GM23248 (cell line): ENCODE results near the gene DROSHA. TPM values are rescaled to one million over a fixed set of nuclear protein-coding genes. Genes with fewer than 3 reads are reported as not detected.
A peak's percentile ranks its signal among the peaks of the same experiment; 100 is the strongest.

ENCODE experiments used
- DNase-seq: peaks from one replicate; pipeline ENCODE4 v3.0.0-alpha.2; 2015
- H2AFZ ChIP-seq: fragments of 200-600 bp; sonication (generic); 2 replicates; pipeline ENCODE4 v1.6.1; 2016; ENCODE audit warnings: antibody characterized with exemption
- H3F3A ChIP-seq: fragments of 200-600 bp; sonication (generic); 2 replicates; pipeline ENCODE4 v1.6.1; 2016; ENCODE audit warnings: mild to moderate bottlenecking, antibody characterized with exemption, mixed run types; ENCODE audit not compliant: insufficient read depth
- H3K27ac ChIP-seq: fragments of 200-600 bp; sonication (generic); 2 replicates; pipeline ENCODE4 v1.5.1; 2016; ENCODE audit warnings: mild to moderate bottlenecking
- H3K27me3 ChIP-seq: fragments of 200-600 bp; sonication (generic); replicated peaks from 2 replicates; pipeline ENCODE4 v1.6.1; 2016; ENCODE audit warnings: mild to moderate bottlenecking; ENCODE audit not compliant: insufficient read depth
- H3K36me3 ChIP-seq: fragments of 200-600 bp; sonication (generic); 2 replicates; pipeline ENCODE4 v1.6.1; 2016; ENCODE audit warnings: low read depth, mild to moderate bottlenecking
- H3K4me1 ChIP-seq: fragments of 200-600 bp; sonication (generic); 2 replicates; pipeline ENCODE4 v1.6.1; 2016; ENCODE audit warnings: mild to moderate bottlenecking; ENCODE audit not compliant: insufficient read depth
- H3K4me2 ChIP-seq: fragments of 200-600 bp; sonication (generic); one replicate; pipeline ENCODE4 v1.6.1; 2016; ENCODE audit warnings: mild to moderate bottlenecking; ENCODE audit not compliant: unreplicated experiment
- H3K4me3 ChIP-seq: fragments of 200-600 bp; sonication (generic); 2 replicates; pipeline ENCODE4 v1.5.1; 2016; ENCODE audit warnings: mild to moderate bottlenecking
- H3K79me2 ChIP-seq: fragments of 200-600 bp; sonication (generic); 2 replicates; pipeline ENCODE4 v1.6.1; 2016; ENCODE audit warnings: mild to moderate bottlenecking; ENCODE audit not compliant: insufficient read depth
- H3K9ac ChIP-seq: fragments of 200-600 bp; sonication (generic); 2 replicates; pipeline ENCODE4 v1.6.1; 2016; ENCODE audit warnings: mild to moderate bottlenecking
- H3K9me2 ChIP-seq: fragments of 200-600 bp; sonication (generic); 2 replicates; pipeline ENCODE4 v1.6.1; 2016; ENCODE audit warnings: mixed run types, mild to moderate bottlenecking, moderate library complexity; ENCODE audit not compliant: insufficient read depth
- H3K9me3 ChIP-seq: fragments of 200-600 bp; sonication (generic); one replicate; pipeline ENCODE4 v1.6.1; 2017; ENCODE audit warnings: low read depth
- H4K20me1 ChIP-seq: fragments of 200-600 bp; sonication (generic); 2 replicates; pipeline ENCODE4 v1.6.0; 2016; ENCODE audit not compliant: insufficient read depth
- EZH2 ChIP-seq: fragments of 200-600 bp; sonication (generic); IDR thresholded peaks from 2 replicates; pipeline ENCODE4 v1.6.1; 2018; ENCODE audit warnings: antibody characterized with exemption, mild to moderate bottlenecking; ENCODE audit not compliant: insufficient read depth, poor library complexity, severe bottlenecking
- EZH2phosphoT487 ChIP-seq: fragments of 200-600 bp; sonication (generic); IDR thresholded peaks from 2 replicates; pipeline ENCODE4 v1.6.1; 2018; ENCODE audit warnings: antibody characterized with exemption, moderate library complexity, mild to moderate bottlenecking, low read depth; ENCODE audit not compliant: insufficient read depth
- WGBS, 2 experiments: methylation state at CpG; one replicate each; pipeline ENCODE4 v1.1.6; 2015 to 2017; ENCODE audit warnings: low lambda C conversion rate in 2 of 2, low coverage in 1 of 2; ENCODE audit errors: missing lambda C conversion rate in 2 of 2; 5-methylcytosine and 5-hydroxymethylcytosine counted together
- in situ Hi-C: fragments of 300-500 bp; cut with MboI; formaldehyde crosslinking; loops from 2 replicates; pipeline ENCODE4 v1.15.0; 2020
- polyA plus RNA-seq: library from polyadenylated mRNA; unstranded; fragments of >200 nt; fragmentation: Nextera tagmentation; extraction: Ambion mirVana; gene quantifications from 2 replicates; pipeline ENCODE4 v1.2.1, GENCODE V29; 2016
- total RNA-seq: library from RNA; depleted of rRNA; stranded (reverse); fragments of >200 nt; shearing (Covaris generic); gene quantifications from 2 replicates; pipeline ENCODE4 v1.2.3, GENCODE V29; 2014

The DROSHA gene
- total and polyA plus RNA-seq, 2 experiments from 2014 or later: 26.0 to 28.7 TPM

GRCh38 chr5:31563216-31563615 lies 31.3 kb upstream of the DROSHA start:
- in situ Hi-C loops: no loop called here
- H3K4me3 ChIP-seq: no peak overlapping the region
- no peaks in the 10 kb centered on the region for H3K36me3 ChIP-seq
- no peaks in the 10 kb centered on the region for H3K79me2 ChIP-seq
- no peaks in the 10 kb centered on the region for H3F3A ChIP-seq
- H2AFZ ChIP-seq: no peak overlapping the region
- no peaks in the 10 kb centered on the region for H3K9me3 ChIP-seq
- no peak for DNase-seq
- H3K9me2 ChIP-seq: no peaks in the 10 kb centered on the region
- 59 to 63% methylated on average over 4 of the region's 4 CpGs for WGBS, 2 experiments
- no peak overlapping the region for H3K9ac ChIP-seq
- no peak overlapping the region for H3K27ac ChIP-seq
- H3K27me3 ChIP-seq: no peaks in the 10 kb centered on the region
- TF ChIP-seq EZH2phosphoT487 (no peak), EZH2 (no peak)
- H3K4me2 ChIP-seq: no peak overlapping the region
- H4K20me1 ChIP-seq: no peaks in the 10 kb centered on the region
- no peaks in the 10 kb centered on the region for H3K4me1 ChIP-seq

- no peak for TF ChIP-seq EZH2phosphoT487
- Histone ChIP-seq H3K27me3 (no peaks in the 10 kb centered on the region), H3F3A (no peaks in the 10 kb centered on the region), H3K79me2 (no peaks in the 10 kb centered on the region), H4K20me1 (no peaks in the 10 kb centered on the region), H3K4me3 (no peak overlapping the region), H3K9ac (no peak overlapping the region), H3K4me1 (no peaks in the 10 kb centered on the region), H3K27ac (no peak overlapping the region), H3K9me2 (no peaks in the 10 kb centered on the region), H3K4me2 (no peak overlapping the region), H2AFZ (no peak overlapping the region), H3K9me3 (no peaks in the 10 kb centered on the region), H3K36me3 (no peaks in the 10 kb centered on the region; the same call in 1 of the 2 replicates)
- 4 to 5% methylated on average over 1 of the region's 1 CpG for WGBS, 2 experiments
- peak; percentile 33 for DNase-seq
- in situ Hi-C loops: no loop called here
Measured at GRCh38 chr5:31561946-31562345, 30.1 kb upstream of the DROSHA start.

- Histone ChIP-seq H3K4me3 (no peak overlapping the region), H3K79me2 (no peaks in the 10 kb centered on the region), H3K36me3 (peaks cover 1% of the 10 kb centered on the region; the same call in 1 of the 2 replicates), H3K4me1 (no peaks in the 10 kb centered on the region), H3K9me3 (no peaks in the 10 kb centered on the region), H4K20me1 (no peaks in the 10 kb centered on the region), H3K9ac (no peak overlapping the region), H3K27me3 (no peaks in the 10 kb centered on the region), H3K27ac (no peak overlapping the region), H3K4me2 (no peak overlapping the region), H2AFZ (no peak overlapping the region), H3K9me2 (no peaks in the 10 kb centered on the region), H3F3A (peaks cover under 1% of the 10 kb centered on the region; the same call in 1 of the 2 replicates)
- in situ Hi-C loops: no loop called here
- no peak for TF ChIP-seq EZH2phosphoT487
- no peak for TF ChIP-seq EZH2
- no peak for DNase-seq
- 83 to 92% methylated on average over 3 of the region's 3 CpGs for WGBS, 2 experiments
Measured at GRCh38 chr5:31559942-31560341, 28.0 kb upstream of the DROSHA start.

GRCh38 chr5:31556461-31556860 lies 24.6 kb upstream of the DROSHA start:
- Histone ChIP-seq H3K27ac (no peak overlapping the region), H4K20me1 (no peaks in the 10 kb centered on the region), H3K27me3 (no peaks in the 10 kb centered on the region), H3K4me2 (no peak overlapping the region), H3F3A (peaks cover 19% of the 10 kb centered on the region; the same call in 1 of the 2 replicates), H3K4me1 (peaks cover 13% of the 10 kb centered on the region), H3K4me3 (no peak overlapping the region), H2AFZ (no peak overlapping the region), H3K9me2 (no peaks in the 10 kb centered on the region), H3K9ac (no peak overlapping the region), H3K79me2 (no peaks in the 10 kb centered on the region), H3K36me3 (peaks cover 28% of the 10 kb centered on the region), H3K9me3 (no peaks in the 10 kb centered on the region)
- in situ Hi-C loops: no loop called here
- DNase-seq: peak; percentile 55
- TF ChIP-seq EZH2phosphoT487 (no peak), EZH2 (no peak)
- WGBS, 2 experiments: 94 to 98% methylated on average over 3 of the region's 3 CpGs

- no peaks in the 10 kb centered on the region for H3K79me2 ChIP-seq
- no peaks in the 10 kb centered on the region for H3K9me3 ChIP-seq
- no peaks in the 10 kb centered on the region for H4K20me1 ChIP-seq
- H3K4me2 ChIP-seq: no peak overlapping the region
- H3K9ac ChIP-seq: no peak overlapping the region
- in situ Hi-C loops: no loop called here
- TF ChIP-seq EZH2: no peak
- TF ChIP-seq EZH2phosphoT487: no peak
- no peaks in the 10 kb centered on the region for H3K27me3 ChIP-seq
- no peak for DNase-seq
- H3K27ac ChIP-seq: no peak overlapping the region
- no peak overlapping the region for H3K4me3 ChIP-seq
- 97 to 100% methylated on average over 1 of the region's 1 CpG for WGBS, 2 experiments
- no peaks in the 10 kb centered on the region for H3K9me2 ChIP-seq
- peaks cover 33% of the 10 kb centered on the region for H3K36me3 ChIP-seq
- no peak overlapping the region for H2AFZ ChIP-seq
- H3F3A ChIP-seq: peaks cover 19% of the 10 kb centered on the region; the same call in 1 of the 2 replicates
- peaks cover 13% of the 10 kb centered on the region for H3K4me1 ChIP-seq
Measured at GRCh38 chr5:31554552-31554951, 22.7 kb upstream of the DROSHA start.
